ENCODE results near the gene TBC1D14. TPM values are rescaled to one million over a fixed set of nuclear protein-coding genes. Genes with fewer than 3 reads are reported as not detected.

Gene TBC1D14
- total and polyA plus RNA-seq, 9 of the 15 experiments (the other 6 are each of a cell fraction or from before 2014, with no cell fraction given): 2.1 to 59.6 (median 44.8) TPM

GRCh38 chr4:6942238-6942800, 32.7 kb downstream of the TBC1D14 start (continued):
- TF ChIP-seq TEAD1 (CRISPR knock-in tag; IDR thresholded peaks at IDR 0.05) (peak; percentile 83 to 91), NR2C1 (IDR thresholded peaks at IDR 0.05) (no peak), NR2C1 (tag; IDR thresholded peaks at IDR 0.05) (no peak), ELF4 (CRISPR knock-in tag; IDR thresholded peaks at IDR 0.05) (no peak), UBTF (IDR thresholded peaks at IDR 0.05; ENCODE audit: borderline replicate concordance in 1 of 2, low read depth in 2 of 2, low read length in 2 of 2) (0 out of 4 replicates have a peak, but pooled peaks of 1 of the 2 experiments have one; percentile 52), ZNF311 (CRISPR knock-in tag; IDR thresholded peaks at IDR 0.05) (no peak), KLF6 (CRISPR knock-in tag; IDR thresholded peaks at IDR 0.05; ENCODE audit: borderline replicate concordance) (no peak), GABPB1 (CRISPR knock-in tag; IDR thresholded peaks at IDR 0.05) (no peak), ETV6 (IDR thresholded peaks at IDR 0.05; ENCODE audit: borderline replicate concordance in 1 of 2, low read depth in 2 of 2, low read length in 1 of 2) (no peak), ETV6 (CRISPR knock-in tag; IDR thresholded peaks at IDR 0.05; ENCODE audit: borderline replicate concordance) (no peak), ARID3B (CRISPR knock-in tag; IDR thresholded peaks at IDR 0.05; ENCODE audit: borderline replicate concordance) (no peak), RAD51 (IDR thresholded peaks at IDR 0.05; ENCODE audit: borderline replicate concordance, low read depth) (no peak), NR2F6 (CRISPR knock-in tag; IDR thresholded peaks at IDR 0.05) (no peak), SMARCA4 (IDR thresholded peaks at IDR 0.05) (peak; percentile 89), RCOR1 (IDR thresholded peaks at IDR 0.05; ENCODE audit: borderline replicate concordance in 1 of 2, low read depth in 2 of 2, low read length in 2 of 2) (peak; percentile 87 to 99), CREM (IDR thresholded peaks at IDR 0.05; ENCODE audit: low read depth) (0 out of 2 replicates have a peak, but pooled peaks have one; percentile 18), ZBTB1 (CRISPR knock-in tag; IDR thresholded peaks at IDR 0.05; ENCODE audit: borderline replicate concordance, low read depth) (no peak), POLR2AphosphoS5 (IDR thresholded peaks at IDR 0.05; ENCODE audit: control insufficient read depth, insufficient read depth, low read depth, low read length) (no peak), JUNB (CRISPR knock-in tag; conservative IDR thresholded peaks at IDR 0.05) (peak; percentile 59; the same call in 1 of the 2 replicates), ZNF263 (CRISPR knock-in tag; IDR thresholded peaks at IDR 0.05; ENCODE audit: borderline replicate concordance) (no peak), IFI16 (CRISPR knock-in tag; IDR thresholded peaks at IDR 0.05) (no peak), TRIM28 (IDR thresholded peaks at IDR 0.05) (no peak), ZNF717 (CRISPR knock-in tag; IDR thresholded peaks at IDR 0.05) (no peak)
- TF ChIP-seq, protein P1, sequence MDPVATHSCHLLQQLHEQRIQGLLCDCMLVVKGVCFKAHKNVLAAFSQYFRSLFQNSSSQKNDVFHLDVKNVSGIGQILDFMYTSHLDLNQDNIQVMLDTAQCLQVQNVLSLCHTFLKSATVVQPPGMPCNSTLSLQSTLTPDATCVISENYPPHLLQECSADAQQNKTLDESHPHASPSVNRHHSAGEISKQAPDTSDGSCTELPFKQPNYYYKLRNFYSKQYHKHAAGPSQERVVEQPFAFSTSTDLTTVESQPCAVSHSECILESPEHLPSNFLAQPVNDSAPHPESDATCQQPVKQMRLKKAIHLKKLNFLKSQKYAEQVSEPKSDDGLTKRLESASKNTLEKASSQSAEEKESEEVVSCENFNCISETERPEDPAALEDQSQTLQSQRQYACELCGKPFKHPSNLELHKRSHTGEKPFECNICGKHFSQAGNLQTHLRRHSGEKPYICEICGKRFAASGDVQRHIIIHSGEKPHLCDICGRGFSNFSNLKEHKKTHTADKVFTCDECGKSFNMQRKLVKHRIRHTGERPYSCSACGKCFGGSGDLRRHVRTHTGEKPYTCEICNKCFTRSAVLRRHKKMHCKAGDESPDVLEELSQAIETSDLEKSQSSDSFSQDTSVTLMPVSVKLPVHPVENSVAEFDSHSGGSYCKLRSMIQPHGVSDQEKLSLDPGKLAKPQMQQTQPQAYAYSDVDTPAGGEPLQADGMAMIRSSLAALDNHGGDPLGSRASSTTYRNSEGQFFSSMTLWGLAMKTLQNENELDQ (CRISPR knock-in tag; IDR thresholded peaks at IDR 0.05; ENCODE audit: borderline replicate concordance): no peak

All from K562 (cell line).